B cell (primary cell): ENCODE measurements around the gene CFAP52. TPM values are rescaled to one million over a fixed set of nuclear protein-coding genes. Genes with fewer than 3 reads are reported as not detected.
"Not testable (repeated sequence)": the region's sequence is repeated elsewhere in the genome, so short reads cannot be mapped to it uniquely, and the experiment has no call there.

Source experiments
- ATAC-seq: fragments of 200-7000 bp; cut with Tn5 transposase; one replicate; pipeline ENCODE4 v1.10.0; 2021; ENCODE audit warnings: low read depth, mild to moderate bottlenecking, moderate number of reproducible peaks, moderate library complexity
- CTCF ChIA-PET: fragments of 350-600 bp; sonication (Branson Sonifier 250); formaldehyde crosslinking; loops from one replicate; lab custom pipeline; 2021; ENCODE audit warnings: antibody characterized with exemption, inconsistent platforms; lab: Charles Lee
- POLR2A ChIA-PET: fragments of 350-600 bp; sonication (Branson Sonifier 250); formaldehyde crosslinking; loops from one replicate; lab custom pipeline; 2021; ENCODE audit warnings: antibody characterized with exemption; lab: Charles Lee
- DNase-seq: peaks from one replicate; pipeline ENCODE4 v3.0.0; 2013
- H2AFZ ChIP-seq: 2 replicates; pipeline ENCODE4 v1.6.1; 2012; ENCODE audit warnings: mild to moderate bottlenecking, low read depth, low read length; ENCODE audit not compliant: insufficient read depth, poor library complexity, severe bottlenecking
- H3K27ac ChIP-seq, 2 donors: 1 replicate in 1 of 2; 2 replicates in 1 of 2; pipeline ENCODE4 v1.5.1; 2012 to 2013; ENCODE audit warnings: low read length in 2 of 2, mild to moderate bottlenecking in 2 of 2, moderate library complexity in 1 of 2
- H3K27me3 ChIP-seq, 4 experiments: fragments of 200-600 bp in 1 of 4; sonication (generic) in 1 of 4; replicated peaks in 1 of 4; 1 replicate in 2 of 4; 2 replicates in 2 of 4; pipeline versions ENCODE4 v1.6.1 to v1.7.0; 2013 to 2016; ENCODE audit warnings: low read length in 3 of 4, mild to moderate bottlenecking in 2 of 4, mixed read lengths in 1 of 4, moderate library complexity in 1 of 4; ENCODE audit not compliant: insufficient read depth in 4 of 4, control insufficient read depth in 3 of 4; ENCODE audit errors: control extremely low read depth in 1 of 4
- H3K36me3 ChIP-seq, 2 experiments: replicated peaks in 1 of 2; 1 replicate in 1 of 2; 2 replicates in 1 of 2; pipeline versions ENCODE4 v1.6.1 to v1.7.1; 2013; ENCODE audit warnings: low read length in 1 of 2; ENCODE audit not compliant: insufficient read depth in 2 of 2, control insufficient read depth in 1 of 2; ENCODE audit errors: control extremely low read depth in 1 of 2, extremely low read depth in 1 of 2
- H3K4me1 ChIP-seq, 2 donors: fragments of 200-600 bp in 1 of 2; sonication (generic) in 1 of 2; 1 replicate in 1 of 2; 2 replicates in 1 of 2; pipeline versions ENCODE4 v1.5.1 to v1.6.1; 2013 to 2017; ENCODE audit warnings: low read length in 2 of 2; ENCODE audit not compliant: control insufficient read depth in 2 of 2, insufficient read depth in 2 of 2
- H3K4me2 ChIP-seq: replicated peaks from 2 replicates; pipeline ENCODE3; 2012; ENCODE audit warnings: mild to moderate bottlenecking, low read depth, low read length; ENCODE audit not compliant: poor library complexity, severe bottlenecking
- H3K4me3 ChIP-seq, 5 experiments: fragments of 200-600 bp in 1 of 5; sonication (generic) in 1 of 5; 1 replicate in 3 of 5; 2 replicates in 2 of 5; pipeline versions ENCODE4 v1.5.1 to v1.7.0; 2011 to 2016; ENCODE audit warnings: low read length in 4 of 5, mild to moderate bottlenecking in 4 of 5, low read depth in 2 of 5, control low read depth in 1 of 5, moderate library complexity in 1 of 5; ENCODE audit not compliant: insufficient read depth in 1 of 5; ENCODE audit errors: control extremely low read depth in 1 of 5, extremely low read depth in 1 of 5
- H3K79me2 ChIP-seq: fragments of 200-600 bp; sonication (generic); one replicate; pipeline ENCODE4 v1.6.0; 2016; ENCODE audit warnings: low read length; ENCODE audit not compliant: control insufficient read depth, insufficient read depth
- H3K9ac ChIP-seq: fragments of 200-600 bp; sonication (generic); 2 replicates; pipeline ENCODE4 v1.6.1; 2017; ENCODE audit warnings: mild to moderate bottlenecking, low read length, moderate library complexity
- H3K9me3 ChIP-seq, 3 donors: one replicate each; pipeline versions ENCODE4 v1.6.1 to v1.7.1; 2013; ENCODE audit warnings: low read length in 2 of 3; ENCODE audit not compliant: control insufficient read depth in 2 of 3, insufficient read depth in 1 of 3; ENCODE audit errors: control extremely low read depth in 1 of 3
- H4K20me1 ChIP-seq: 2 replicates; pipeline ENCODE4 v1.6.0; 2012; ENCODE audit warnings: mild to moderate bottlenecking, low read length; ENCODE audit not compliant: insufficient read depth, control insufficient read depth, poor library complexity, severe bottlenecking
- H3K27ac Mint-ChIP-seq: one replicate; pipeline ENCODE4 v1.8.0; 2021; ENCODE audit warnings: mixed read lengths
- H3K27me3 Mint-ChIP-seq: one replicate; pipeline ENCODE4 v1.8.0; 2021; ENCODE audit warnings: mixed read lengths
- H3K4me1 Mint-ChIP-seq: one replicate; pipeline ENCODE4 v1.8.0; 2021; ENCODE audit warnings: mixed read lengths
- H3K4me3 Mint-ChIP-seq: one replicate; pipeline ENCODE4 v1.8.0; 2021; ENCODE audit warnings: mixed read lengths
- H3K9me3 Mint-ChIP-seq: one replicate; pipeline ENCODE4 v1.8.0; 2022; ENCODE audit warnings: mixed read lengths; ENCODE audit not compliant: insufficient read depth
- CTCF ChIP-seq: fragments of 200-600 bp; IDR thresholded peaks from one replicate; pipeline ENCODE4 v1.8.0; 2022; ENCODE audit warnings: antibody characterized with exemption, mild to moderate bottlenecking
- EZH2 ChIP-seq: IDR thresholded peaks from 2 replicates; pipeline ENCODE4 v1.6.1; 2012; ENCODE audit warnings: borderline replicate concordance, low read depth, mild to moderate bottlenecking, moderate library complexity, low read length; ENCODE audit not compliant: insufficient read depth, poor library complexity, severe bottlenecking
- WGBS: methylation state at CpG from one replicate; pipeline ENCODE4 v1.1.5; 2013; ENCODE audit warnings: missing lambda C conversion rate; ENCODE audit not compliant: insufficient coverage; 5-methylcytosine and 5-hydroxymethylcytosine counted together
- intact Hi-C: fragments of 100-400 bp; cut with micrococcal nuclease; formaldehyde crosslinking; loops from one replicate; pipeline ENCODE4 v1.10.0; 2022
- polyA plus RNA-seq: library from polyadenylated mRNA; depleted of rRNA; stranded (reverse); fragments of >200 nt; gene quantifications from 2 replicates; pipeline ENCODE4 v1.2.3, GENCODE V29; 2012
- total RNA-seq, 2 donors: library from RNA; stranded (reverse); fragments of 120-200 nt in 1 of 2; gene quantifications; 1 replicate in 1 of 2; 2 replicates in 1 of 2; pipeline versions ENCODE4 v1.2.3 to v1.2.4, GENCODE V29; 2013 to 2022

CFAP52 gene
- total and polyA plus RNA-seq, 2 donors (not counting 1 experiment from before 2014, with no cell fraction given): not detected

GRCh38 chr17:9564104-9564503 lies 12.3 kb upstream of the CFAP52 start:
- no peak overlapping the region for H3K27ac Mint-ChIP-seq
- Histone ChIP-seq H4K20me1 (no peaks in the 10 kb centered on the region), H3K4me1 (no peaks in the 10 kb centered on the region), H3K36me3 (peaks cover 9 to 10% of the 10 kb centered on the region in 2 experiments), H3K9ac (no peak overlapping the region), H3K27me3 (no peaks in the 10 kb centered on the region), H3K9me3 (no peaks in the 10 kb centered on the region), H3K79me2 (peaks cover 22% of the 10 kb centered on the region), H3K4me2 (no peak overlapping the region), H3K4me3 (no peak overlapping the region), H2AFZ (no peak overlapping the region), H3K27ac (no peak overlapping the region)
- no peak for TF ChIP-seq EZH2
- TF ChIP-seq CTCF: no peak
- intact Hi-C loops: no loop called here
- CTCF ChIA-PET: no interaction called here
- no peak overlapping the region for H3K4me3 Mint-ChIP-seq
- no peaks in the 10 kb centered on the region for H3K27me3 Mint-ChIP-seq
- no peaks in the 10 kb centered on the region for H3K9me3 Mint-ChIP-seq
- DNase-seq (no peak), ATAC-seq (no peak)
- peaks cover 21% of the 10 kb centered on the region for H3K4me1 Mint-ChIP-seq
- POLR2A ChIA-PET: no interaction called here

- Histone ChIP-seq H3K27me3 (no peaks in the 10 kb centered on the region), H2AFZ (no peak overlapping the region), H3K4me2 (no peak overlapping the region), H3K4me3 (no peak overlapping the region), H3K36me3 (peaks cover 11 to 15% of the 10 kb centered on the region in 2 experiments), H3K79me2 (peaks cover 15% of the 10 kb centered on the region), H3K9ac (no peak overlapping the region), H4K20me1 (peaks cover 5% of the 10 kb centered on the region), H3K9me3 (no peaks in the 10 kb centered on the region), H3K27ac (no peak overlapping the region), H3K4me1 (no peaks in the 10 kb centered on the region)
- Mint-ChIP-seq H3K9me3 (no peaks in the 10 kb centered on the region), H3K4me3 (no peak overlapping the region), H3K27me3 (no peaks in the 10 kb centered on the region), H3K27ac (peak overlapping the region; percentile 3), H3K4me1 (peaks cover 23% of the 10 kb centered on the region)
- POLR2A ChIA-PET: no interaction called here
- ATAC-seq (no peak), DNase-seq (no peak)
- 26% methylated on average over 2 of the region's 7 CpGs for WGBS
- no peak for TF ChIP-seq CTCF
- no peak for TF ChIP-seq EZH2
- intact Hi-C loops: no loop called here
- CTCF ChIA-PET: interaction anchor here (2.7 kb wide), 1 partner anchor 11 kb away, joined by 12 read pairs; the partner anchor contains the start of gene CFAP52
These were observed 10.4 kb upstream of the CFAP52 start for GRCh38 chr17:9566067-9566466.

GRCh38 chr17:9566739-9567138 lies 9.7 kb upstream of the CFAP52 start:
- not testable (repeated sequence) for H3K27me3 Mint-ChIP-seq, H3K4me3 Mint-ChIP-seq
- CTCF ChIA-PET: interaction anchor here (2.7 kb wide), 1 partner anchor 10 kb away, joined by 12 read pairs; the partner anchor contains the start of gene CFAP52

More at GRCh38 chr17:9566739-9567138, 9.7 kb upstream of the CFAP52 start:
- H2AFZ ChIP-seq, intact Hi-C loops, H3K4me1 ChIP-seq, H3K9me3 Mint-ChIP-seq, H3K27ac ChIP-seq, ATAC-seq, H3K27me3 ChIP-seq, H4K20me1 ChIP-seq, POLR2A ChIA-PET, H3K4me2 ChIP-seq, H3K27ac Mint-ChIP-seq, H3K9ac ChIP-seq, DNase-seq, H3K9me3 ChIP-seq, H3K4me3 ChIP-seq: not testable (repeated sequence)
- Histone ChIP-seq H3K36me3 (peaks cover 11 to 15% of the 10 kb centered on the region in 2 experiments), H3K79me2 (peaks cover 13% of the 10 kb centered on the region)
- H3K4me1 Mint-ChIP-seq: peaks cover 23% of the 10 kb centered on the region
- no CpG with 5 or more reads among the region's 5 CpGs for WGBS
